Transverse colon (tissue), 3 donors: Measurements from ENCODE around the gene KAZN.

Experiments
- EP300 ChIP-seq: sonication (generic); formaldehyde crosslinking; IDR thresholded peaks from one replicate; pipeline ENCODE4 v1.6.1; 2017; ENCODE audit warnings: antibody characterized with exemption, low read depth
- TF ChIP-seq, protein P1 (sequence below), 5 experiments: fragments of 200-600 bp in 3 of 5; fragments of 450-650 bp in 2 of 5; sonication (generic) in 3 of 5; IDR thresholded peaks; 1 replicate in 2 of 5; 2 replicates in 3 of 5; pipeline ENCODE4 v1.5.1; 2016 to 2017; ENCODE audit warnings: antibody characterized with exemption in 5 of 5, inconsistent platforms in 3 of 5, mild to moderate bottlenecking in 2 of 5, moderate library complexity in 1 of 5

DNA sequence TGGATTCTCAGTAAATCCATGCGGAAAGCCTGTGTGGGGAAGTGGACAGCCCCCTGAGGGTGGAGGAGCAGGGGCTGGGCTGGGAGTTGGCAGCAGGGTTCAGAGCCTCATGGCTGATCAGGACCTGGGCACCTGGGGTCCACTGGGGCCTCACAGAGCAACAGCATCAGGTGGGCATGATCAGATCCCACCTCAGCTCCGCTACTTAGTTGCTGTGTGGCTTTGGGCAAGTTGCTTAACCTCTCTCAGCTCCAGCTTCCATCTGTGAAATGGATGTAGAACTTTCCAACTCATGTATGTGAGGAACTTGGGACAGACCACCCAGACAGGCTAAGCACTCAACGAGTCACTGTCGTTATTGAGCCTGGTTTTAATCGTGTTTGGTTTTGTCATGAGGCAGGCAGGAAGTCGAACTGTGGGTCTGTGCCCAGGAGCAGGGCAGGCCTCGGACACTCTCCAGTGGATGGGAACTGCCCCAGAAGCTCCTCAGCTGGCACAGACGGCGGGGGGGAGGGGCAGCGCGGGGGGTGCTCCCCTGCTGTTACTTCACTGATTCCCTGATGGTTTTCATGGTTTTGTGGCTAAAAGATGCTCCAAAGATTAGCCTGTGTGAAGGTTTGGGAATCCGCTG, 399.3 kb downstream of the KAZN start:
- no peak for TF ChIP-seq EP300
- TF ChIP-seq, protein P1, sequence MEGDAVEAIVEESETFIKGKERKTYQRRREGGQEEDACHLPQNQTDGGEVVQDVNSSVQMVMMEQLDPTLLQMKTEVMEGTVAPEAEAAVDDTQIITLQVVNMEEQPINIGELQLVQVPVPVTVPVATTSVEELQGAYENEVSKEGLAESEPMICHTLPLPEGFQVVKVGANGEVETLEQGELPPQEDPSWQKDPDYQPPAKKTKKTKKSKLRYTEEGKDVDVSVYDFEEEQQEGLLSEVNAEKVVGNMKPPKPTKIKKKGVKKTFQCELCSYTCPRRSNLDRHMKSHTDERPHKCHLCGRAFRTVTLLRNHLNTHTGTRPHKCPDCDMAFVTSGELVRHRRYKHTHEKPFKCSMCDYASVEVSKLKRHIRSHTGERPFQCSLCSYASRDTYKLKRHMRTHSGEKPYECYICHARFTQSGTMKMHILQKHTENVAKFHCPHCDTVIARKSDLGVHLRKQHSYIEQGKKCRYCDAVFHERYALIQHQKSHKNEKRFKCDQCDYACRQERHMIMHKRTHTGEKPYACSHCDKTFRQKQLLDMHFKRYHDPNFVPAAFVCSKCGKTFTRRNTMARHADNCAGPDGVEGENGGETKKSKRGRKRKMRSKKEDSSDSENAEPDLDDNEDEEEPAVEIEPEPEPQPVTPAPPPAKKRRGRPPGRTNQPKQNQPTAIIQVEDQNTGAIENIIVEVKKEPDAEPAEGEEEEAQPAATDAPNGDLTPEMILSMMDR (IDR thresholded peaks at IDR 0.05) = no peak
